Natural killer cell (primary cell): ENCODE measurements around the gene EIPR1. TPM values are rescaled to one million over a fixed set of nuclear protein-coding genes. Genes with fewer than 3 reads are reported as not detected.
"Not testable (repeated sequence)": the region's sequence is repeated elsewhere in the genome, so short reads cannot be mapped to it uniquely, and the experiment has no call there.

ENCODE experiments used
- ATAC-seq, 3 donors: fragments of 150-1000 bp in 2 of 3; fragments of 200-7000 bp in 1 of 3; cut with Tn5 transposase; 1 replicate in 1 of 3; 2 replicates in 2 of 3; pipeline ENCODE4 v1.10.0; 2021; ENCODE audit warnings: mild to moderate bottlenecking in 2 of 3, moderate library complexity in 2 of 3
- DNase-seq, 2 donors: peaks; one replicate each; pipeline versions ENCODE4 v3.0.0 to v3.0.0-alpha.2; 2013 to 2021; ENCODE audit warnings: mixed read lengths in 1 of 2
- H3K27ac ChIP-seq: one replicate; pipeline ENCODE4 v1.5.1; 2013; ENCODE audit warnings: mild to moderate bottlenecking, low read length
- H3K27me3 ChIP-seq: one replicate; pipeline ENCODE4 v1.6.1; 2013; ENCODE audit warnings: low read length; ENCODE audit not compliant: control insufficient read depth, insufficient read depth
- H3K36me3 ChIP-seq: one replicate; pipeline ENCODE4 v1.6.1; 2013; ENCODE audit warnings: low read length; ENCODE audit not compliant: control insufficient read depth, insufficient read depth
- H3K4me1 ChIP-seq: one replicate; pipeline ENCODE4 v1.6.1; 2013; ENCODE audit warnings: low read length; ENCODE audit not compliant: control insufficient read depth, insufficient read depth
- H3K4me3 ChIP-seq: one replicate; pipeline ENCODE4 v1.5.1; 2013; ENCODE audit warnings: low read length
- H3K9me3 ChIP-seq: one replicate; pipeline ENCODE4 v1.6.1; 2013; ENCODE audit warnings: low read length; ENCODE audit not compliant: control insufficient read depth, insufficient read depth
- H3K27ac Mint-ChIP-seq, 2 donors: one replicate each; pipeline ENCODE4 v1.8.0; 2022; ENCODE audit warnings: mild to moderate bottlenecking in 2 of 2, mixed read lengths in 2 of 2, moderate library complexity in 1 of 2
- H3K27me3 Mint-ChIP-seq, 2 donors: one replicate each; pipeline ENCODE4 v1.8.0; 2022; ENCODE audit warnings: low read depth in 2 of 2, mixed read lengths in 2 of 2
- H3K36me3 Mint-ChIP-seq: one replicate; pipeline ENCODE4 v1.8.0; 2022; ENCODE audit warnings: mixed read lengths
- H3K4me1 Mint-ChIP-seq, 2 donors: one replicate each; pipeline ENCODE4 v1.8.0; 2022; ENCODE audit warnings: mixed read lengths in 2 of 2
- H3K4me3 Mint-ChIP-seq: one replicate; pipeline ENCODE4 v1.8.0; 2022; ENCODE audit warnings: mild to moderate bottlenecking, moderate library complexity, mixed read lengths
- H3K9me3 Mint-ChIP-seq, 2 donors: one replicate each; pipeline ENCODE4 v1.8.0; 2022; ENCODE audit warnings: mixed read lengths in 2 of 2
- CTCF ChIP-seq: fragments of 200-600 bp; IDR thresholded peaks from one replicate; pipeline ENCODE4 v1.8.0; 2022; ENCODE audit warnings: antibody characterized with exemption
- WGBS: methylation state at CpG from one replicate; pipeline ENCODE4 v1.1.7; 2013; ENCODE audit warnings: missing lambda C conversion rate; ENCODE audit not compliant: insufficient coverage; 5-methylcytosine and 5-hydroxymethylcytosine counted together
- intact Hi-C: fragments of 100-400 bp; cut with micrococcal nuclease; formaldehyde crosslinking; loops from one replicate; pipeline ENCODE4 v1.14.2; 2022
- total RNA-seq, 4 donors: library from RNA; stranded (reverse); fragments of 120-200 nt in 1 of 4; gene quantifications; one replicate each; pipeline versions ENCODE4 v1.2.3 to v1.2.4, GENCODE V29; 2013 to 2022

The EIPR1 gene
- total RNA-seq, 3 donors from 2014 or later (not counting 1 experiment from before 2014, with no cell fraction given), result 26.8 to 28.8 (median 27.9) TPM

- intact Hi-C loops, result no loop called here
- H3K36me3 Mint-ChIP-seq, result no peaks in the 10 kb centered on the region
- peaks cover 36 to 44% of the 10 kb centered on the region in 2 donors for H3K4me1 Mint-ChIP-seq
- Histone ChIP-seq H3K4me1 (no peaks in the 10 kb centered on the region), H3K36me3 (no peaks in the 10 kb centered on the region), H3K4me3 (no peak overlapping the region), H3K27me3 (no peaks in the 10 kb centered on the region), H3K27ac (no peak overlapping the region), H3K9me3 (no peaks in the 10 kb centered on the region)
- H3K27me3 Mint-ChIP-seq, result no peaks in the 10 kb centered on the region
- H3K9me3 Mint-ChIP-seq, result peaks cover 0 to 2% of the 10 kb centered on the region in 2 donors
- H3K4me3 Mint-ChIP-seq, result no peak overlapping the region
- 94% methylated on average over 9 of the region's 9 CpGs for WGBS
- ATAC-seq, result no peak
- H3K27ac Mint-ChIP-seq, result no peak overlapping the region
- no peak for DNase-seq
- TF ChIP-seq CTCF, result no peak
Observed at GRCh38 chr2:3289171-3289515, 88.5 kb downstream of the EIPR1 start.

- WGBS, result 96% methylated on average over 20 of the region's 20 CpGs
- Mint-ChIP-seq H3K36me3 (no peaks in the 10 kb centered on the region), H3K27ac (no peak overlapping the region)
Observed at GRCh38 chr2:3288470-3289170, 89.0 kb downstream of the EIPR1 start.

GRCh38 chr2:3287896-3288295, 89.7 kb downstream of the EIPR1 start:
- Mint-ChIP-seq H3K4me1 (peaks cover 42 to 44% of the 10 kb centered on the region in 2 donors), H3K36me3 (no peaks in the 10 kb centered on the region), H3K27ac (no peak overlapping the region), H3K27me3 (no peaks in the 10 kb centered on the region), H3K9me3 (peaks cover 0 to 2% of the 10 kb centered on the region in 2 donors), H3K4me3 (no peak overlapping the region)
- DNase-seq (no peak), ATAC-seq (no peak)
- Histone ChIP-seq H3K4me1 (no peaks in the 10 kb centered on the region), H3K4me3 (no peak overlapping the region), H3K9me3 (no peaks in the 10 kb centered on the region), H3K36me3 (no peaks in the 10 kb centered on the region), H3K27ac (no peak overlapping the region), H3K27me3 (no peaks in the 10 kb centered on the region)
- 97% methylated on average over 13 of the region's 13 CpGs for WGBS
- intact Hi-C loops, result no loop called here
- TF ChIP-seq CTCF, result no peak

More at GRCh38 chr2:3288470-3289170, 89.0 kb downstream of the EIPR1 start:
- Histone ChIP-seq H3K36me3 (no peaks in the 10 kb centered on the region), H3K27ac (no peak overlapping the region), H3K4me3 (no peak overlapping the region), H3K4me1 (no peaks in the 10 kb centered on the region), H3K9me3 (no peaks in the 10 kb centered on the region), H3K27me3 (no peaks in the 10 kb centered on the region)
- intact Hi-C loops, result no loop called here
- ATAC-seq, result no peak
- no peak for DNase-seq
- peaks cover 0 to 2% of the 10 kb centered on the region in 2 donors for H3K9me3 Mint-ChIP-seq
- no peak for TF ChIP-seq CTCF
- no peak overlapping the region for H3K4me3 Mint-ChIP-seq
- H3K4me1 Mint-ChIP-seq, result peaks cover 36 to 44% of the 10 kb centered on the region in 2 donors
- no peaks in the 10 kb centered on the region for H3K27me3 Mint-ChIP-seq

- H3K36me3 Mint-ChIP-seq, H3K36me3 ChIP-seq, ATAC-seq, H3K27me3 Mint-ChIP-seq, H3K27ac ChIP-seq, H3K4me3 ChIP-seq, intact Hi-C loops, H3K9me3 ChIP-seq, DNase-seq, H3K4me1 ChIP-seq, H3K4me3 Mint-ChIP-seq, H3K27me3 ChIP-seq, H3K9me3 Mint-ChIP-seq: not testable (repeated sequence)
- Mint-ChIP-seq H3K27ac (peak overlapping the region in 1 of 2 donors; percentile 48), H3K4me1 (peaks cover 34 to 35% of the 10 kb centered on the region in 2 donors)
- 96% methylated on average over 17 of the region's 17 CpGs for WGBS
Observed at GRCh38 chr2:3286646-3287036, 91.0 kb downstream of the EIPR1 start.
